ENCODE results near the gene GBGT1. TPM values are rescaled to one million over a fixed set of nuclear protein-coding genes. Genes with fewer than 3 reads are reported as not detected.

Gene GBGT1
- total and polyA plus RNA-seq, 2 experiments from 2014 or later = 3.7 to 22.4 TPM

- Histone ChIP-seq H3K4me2 (no peak overlapping the region), H3K4me1 (ENCODE audit: insufficient read depth) (no peaks in the 10 kb centered on the region), H3K27ac (ENCODE audit: low read depth) (no peak overlapping the region), H3F3A (replicated peaks; ENCODE audit: low read depth) (no peaks in the 10 kb centered on the region), H2AFZ (no peak overlapping the region), H3K9me2 (ENCODE audit: insufficient read depth) (no peaks in the 10 kb centered on the region), H4K20me1 (replicated peaks; ENCODE audit: insufficient read depth) (peaks cover 6% of the 10 kb centered on the region), H3K27me3 (ENCODE audit: insufficient read depth) (no peaks in the 10 kb centered on the region), H3K36me3 (ENCODE audit: insufficient read depth) (no peaks in the 10 kb centered on the region), H3K79me2 (replicated peaks; ENCODE audit: insufficient read depth) (0 out of 2 replicates have a peak, but pooled peaks cover 6% of the 10 kb centered on the region), H3K4me3 (no peak overlapping the region)
- H3K36me3 Mint-ChIP-seq (ENCODE audit: low read depth) = no peaks in the 10 kb centered on the region; the same call in 2 of the 3 replicates
- ATAC-seq (no peak), DNase-seq (ENCODE audit: low spot score) (no peak)
- H3K4me1 Mint-ChIP-seq = peaks cover 11% of the 10 kb centered on the region; the same call in 2 of the 3 replicates
- H3K4me3 Mint-ChIP-seq = no peak overlapping the region
- H3K9me3 Mint-ChIP-seq = no peaks in the 10 kb centered on the region
- H3K27me3 Mint-ChIP-seq (ENCODE audit: insufficient read depth, low read depth, poor library complexity) = peaks cover 20% of the 10 kb centered on the region
- TF ChIP-seq ZNF331 (CRISPR knock-in tag; IDR thresholded peaks at IDR 0.05; ENCODE audit: low read depth) = no peak
- no peak overlapping the region for H3K27ac Mint-ChIP-seq
Observed at GRCh38 chr9:133140174-133140505, 23.6 kb downstream of the GBGT1 start.

- no peaks in the 10 kb centered on the region; the same call in 2 of the 3 replicates for H3K36me3 Mint-ChIP-seq (ENCODE audit: low read depth)
- H3K27me3 ChIP-seq (ENCODE audit: insufficient read depth) = no peaks in the 10 kb centered on the region
- H3K27ac ChIP-seq (ENCODE audit: low read depth) = no peak overlapping the region
- H2AFZ ChIP-seq = no peak overlapping the region
- no peak overlapping the region for H3K27ac Mint-ChIP-seq
- DNase-seq (ENCODE audit: low spot score) (no peak), ATAC-seq (no peak)
- H3F3A ChIP-seq (replicated peaks; ENCODE audit: low read depth) = no peaks in the 10 kb centered on the region
- no peaks in the 10 kb centered on the region for H3K9me2 ChIP-seq (ENCODE audit: insufficient read depth)
- no peaks in the 10 kb centered on the region for H3K36me3 ChIP-seq (ENCODE audit: insufficient read depth)
- no peaks in the 10 kb centered on the region for H3K4me1 ChIP-seq (ENCODE audit: insufficient read depth)
- no peak overlapping the region for H3K4me2 ChIP-seq
- H3K27me3 Mint-ChIP-seq (ENCODE audit: insufficient read depth, low read depth, poor library complexity) = peaks cover 13% of the 10 kb centered on the region
- no peak for TF ChIP-seq STAT1 (IDR thresholded peaks at IDR 0.05; ENCODE audit: unreplicated experiment)
- no peak for TF ChIP-seq JUNB (IDR thresholded peaks at IDR 0.05; ENCODE audit: unreplicated experiment)
- no peak for TF ChIP-seq EZH2 (IDR thresholded peaks at IDR 0.05; ENCODE audit: low read depth, unreplicated experiment)
- no peak for TF ChIP-seq NANOG (IDR thresholded peaks at IDR 0.05; ENCODE audit: borderline replicate concordance)
- TF ChIP-seq POLR2AphosphoS5 (IDR thresholded peaks at IDR 0.05; ENCODE audit: low read depth) = no peak
- no peak for TF ChIP-seq REST (IDR thresholded peaks at IDR 0.05; ENCODE audit: unreplicated experiment)
- no peak for TF ChIP-seq ZNF114 (CRISPR knock-in tag; IDR thresholded peaks at IDR 0.05)
- TF ChIP-seq ZNF462 (CRISPR knock-in tag; IDR thresholded peaks at IDR 0.05) = no peak
- no peak for TF ChIP-seq ZNF331 (CRISPR knock-in tag; IDR thresholded peaks at IDR 0.05; ENCODE audit: low read depth)
- TF ChIP-seq EZH2phosphoT487 (IDR thresholded peaks at IDR 0.05; ENCODE audit: unreplicated experiment) = no peak
- 0 out of 2 replicates have a peak, but pooled peaks cover 6% of the 10 kb centered on the region for H3K79me2 ChIP-seq (replicated peaks; ENCODE audit: insufficient read depth)
- H3K4me1 Mint-ChIP-seq = peaks cover 9% of the 10 kb centered on the region
- H3K9me3 Mint-ChIP-seq = no peaks in the 10 kb centered on the region
- H3K4me3 ChIP-seq = no peak overlapping the region
- no peak overlapping the region for H3K4me3 Mint-ChIP-seq
- peaks cover 3% of the 10 kb centered on the region for H4K20me1 ChIP-seq (replicated peaks; ENCODE audit: insufficient read depth)
Observed at GRCh38 chr9:133139246-133140173, 24.2 kb downstream of the GBGT1 start.

All from GM23338 (cell line).